Kidney (tissue), 14 donors: ENCODE measurements around the gene NOTUM. TPM values are rescaled to one million over a fixed set of nuclear protein-coding genes. Genes with fewer than 3 reads are reported as not detected.

Experiments
- DNase-seq, 5 donors: peaks; one replicate each; pipeline ENCODE4 v3.0.0-alpha.2; 2013 to 2020
- FAIRE-seq: peaks from 2 replicates; lab custom pipeline; 2012; peaks lifted over from hg19 to GRCh38; lab: Jason Lieb, UNC
- H3K27ac ChIP-seq, 2 donors: one replicate each; pipeline ENCODE4 v1.7.0; 2013; ENCODE audit warnings: low read depth in 2 of 2, low read length in 2 of 2, inconsistent platforms in 1 of 2
- H3K27me3 ChIP-seq: one replicate; pipeline ENCODE4 v1.7.1; 2013; ENCODE audit warnings: low read length, inconsistent platforms; ENCODE audit not compliant: control insufficient read depth, insufficient read depth
- H3K36me3 ChIP-seq, 3 donors: one replicate each; pipeline versions ENCODE4 v1.7.0 to v1.7.1; 2013; ENCODE audit warnings: low read length in 3 of 3, control low read depth in 1 of 3, inconsistent platforms in 1 of 3; ENCODE audit not compliant: insufficient read depth in 3 of 3, control insufficient read depth in 2 of 3
- H3K4me1 ChIP-seq, 3 donors: one replicate each; pipeline versions ENCODE4 v1.7.0 to v1.7.1; 2013; ENCODE audit warnings: low read length in 3 of 3, inconsistent platforms in 1 of 3, low read depth in 1 of 3; ENCODE audit not compliant: control insufficient read depth in 2 of 3, insufficient read depth in 2 of 3
- H3K4me3 ChIP-seq, 3 donors: one replicate each; pipeline versions ENCODE4 v1.7.0 to v1.8.1; 2013; ENCODE audit warnings: low read length in 3 of 3, control low read depth in 1 of 3, inconsistent platforms in 1 of 3
- H3K9ac ChIP-seq, 3 donors: one replicate each; pipeline versions ENCODE4 v1.7.0 to v1.7.1; 2013; ENCODE audit warnings: low read length in 3 of 3, control low read depth in 1 of 3, inconsistent platforms in 1 of 3
- H3K9me3 ChIP-seq, 3 donors: one replicate each; pipeline versions ENCODE4 v1.7.0 to v1.7.1; 2013; ENCODE audit warnings: low read length in 3 of 3, control low read depth in 1 of 3, inconsistent platforms in 1 of 3; ENCODE audit not compliant: control insufficient read depth in 2 of 3, insufficient read depth in 1 of 3
- intact Hi-C: fragments of 100-400 bp; cut with DNase I; formaldehyde crosslinking; loops from one replicate; pipeline ENCODE4 v1.11.1; 2022
- polyA plus RNA-seq: library from polyadenylated mRNA; stranded (reverse); fragments of 350-450 nt; fragmentation: Illumina TruSeq; extraction: RNeasy Lipid Tissue Mini Kit (QIAGEN cat#74804); gene quantifications from one replicate; pipeline ENCODE4 v1.2.3, GENCODE V29; 2014; ENCODE audit warnings: low read depth, low replicate concordance; ENCODE audit not compliant: insufficient read depth
- total RNA-seq: library from RNA; stranded (reverse); fragmentation: NEBNext Ultra II Directional; extraction: Animal tissue kit (Norgen Biotek cat#: 25700); gene quantifications from one replicate; pipeline ENCODE4 v1.2.1, GENCODE V29; 2021
- TF ChIP-seq, protein P1 (sequence below): IDR thresholded peaks from 3 replicates; pipeline ENCODE4 v1.5.1; 2012; ENCODE audit warnings: mild to moderate bottlenecking, moderate library complexity, borderline replicate concordance; ENCODE audit not compliant: insufficient read depth; ENCODE audit errors: extremely low read depth
- donor health status: control.
- donor health status: control.
- donor health status: control.
- donor health status: control.
- donor health status: control.
- donor health status: DM: yes; HTN: yes; CAD: no.
- donor health status: Normal renal cell carcinoma (clear cell type).

Gene NOTUM
- total and polyA plus RNA-seq, 2 donors from 2014 or later: not detected

DNA sequence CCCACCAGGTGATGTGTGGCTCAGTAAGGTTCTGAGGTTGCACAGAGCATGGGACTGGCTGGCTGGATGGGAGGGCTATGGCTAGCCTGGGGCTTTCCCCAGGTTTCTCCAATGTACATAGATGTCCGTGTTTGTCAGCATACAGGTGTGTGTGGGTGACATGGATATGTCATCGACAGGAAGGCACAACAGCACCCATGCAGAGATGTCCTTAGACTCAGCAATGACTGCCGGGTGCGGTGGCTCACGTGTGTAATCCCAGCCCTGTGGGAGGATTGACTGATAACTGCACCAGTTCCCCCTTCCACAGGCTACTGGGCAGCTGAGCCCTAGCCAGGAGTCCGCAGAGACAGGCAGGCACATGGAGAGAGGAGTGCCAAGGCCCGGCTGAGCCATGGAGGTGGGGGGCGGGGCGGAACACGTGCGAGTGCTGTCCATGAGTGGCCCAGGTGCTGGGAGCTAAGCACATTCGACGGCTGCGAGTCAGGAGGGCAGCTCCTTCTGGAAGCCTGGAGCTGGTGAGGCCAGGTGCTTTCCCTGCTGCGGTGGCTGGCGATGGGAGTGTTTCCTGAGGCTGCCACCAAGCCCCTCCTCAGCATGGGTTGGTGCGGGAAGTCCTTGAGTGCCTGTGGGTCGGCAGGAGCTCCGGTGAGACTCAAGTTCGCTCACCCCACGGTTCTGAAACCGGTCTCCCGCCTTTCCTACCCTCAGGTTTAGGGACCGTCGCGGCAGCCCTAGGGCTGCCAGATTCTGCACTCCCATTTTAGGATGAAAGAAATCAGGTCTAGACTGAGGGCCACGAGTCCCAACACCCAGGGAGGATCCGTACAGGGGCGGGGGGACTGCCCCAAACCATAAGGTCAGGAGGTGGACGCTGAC is 15.6 kb upstream of the NOTUM start:
- FAIRE-seq (no peak), DNase-seq (peak in 4 of 5 donors; percentile 42 to 85 (median 64))
- H3K4me3 ChIP-seq: peak overlapping the region; percentile 29 to 69 (median 41)
- peak overlapping the region in 2 of 3 donors; percentile 12 to 77 for H3K9ac ChIP-seq
- H3K27ac ChIP-seq: peak overlapping the region in 1 of 2 donors; percentile 1
- H3K36me3 ChIP-seq: no peaks in the 10 kb centered on the region
- intact Hi-C loops: no loop called here
- H3K4me1 ChIP-seq: peaks cover 0 to 12% (median 11%) of the 10 kb centered on the region in 3 donors
- H3K27me3 ChIP-seq: no peaks in the 10 kb centered on the region
- TF ChIP-seq, protein P1, sequence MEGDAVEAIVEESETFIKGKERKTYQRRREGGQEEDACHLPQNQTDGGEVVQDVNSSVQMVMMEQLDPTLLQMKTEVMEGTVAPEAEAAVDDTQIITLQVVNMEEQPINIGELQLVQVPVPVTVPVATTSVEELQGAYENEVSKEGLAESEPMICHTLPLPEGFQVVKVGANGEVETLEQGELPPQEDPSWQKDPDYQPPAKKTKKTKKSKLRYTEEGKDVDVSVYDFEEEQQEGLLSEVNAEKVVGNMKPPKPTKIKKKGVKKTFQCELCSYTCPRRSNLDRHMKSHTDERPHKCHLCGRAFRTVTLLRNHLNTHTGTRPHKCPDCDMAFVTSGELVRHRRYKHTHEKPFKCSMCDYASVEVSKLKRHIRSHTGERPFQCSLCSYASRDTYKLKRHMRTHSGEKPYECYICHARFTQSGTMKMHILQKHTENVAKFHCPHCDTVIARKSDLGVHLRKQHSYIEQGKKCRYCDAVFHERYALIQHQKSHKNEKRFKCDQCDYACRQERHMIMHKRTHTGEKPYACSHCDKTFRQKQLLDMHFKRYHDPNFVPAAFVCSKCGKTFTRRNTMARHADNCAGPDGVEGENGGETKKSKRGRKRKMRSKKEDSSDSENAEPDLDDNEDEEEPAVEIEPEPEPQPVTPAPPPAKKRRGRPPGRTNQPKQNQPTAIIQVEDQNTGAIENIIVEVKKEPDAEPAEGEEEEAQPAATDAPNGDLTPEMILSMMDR: no peak
- H3K9me3 ChIP-seq: peaks cover 0 to 3% (median 0%) of the 10 kb centered on the region in 3 donors

DNA sequence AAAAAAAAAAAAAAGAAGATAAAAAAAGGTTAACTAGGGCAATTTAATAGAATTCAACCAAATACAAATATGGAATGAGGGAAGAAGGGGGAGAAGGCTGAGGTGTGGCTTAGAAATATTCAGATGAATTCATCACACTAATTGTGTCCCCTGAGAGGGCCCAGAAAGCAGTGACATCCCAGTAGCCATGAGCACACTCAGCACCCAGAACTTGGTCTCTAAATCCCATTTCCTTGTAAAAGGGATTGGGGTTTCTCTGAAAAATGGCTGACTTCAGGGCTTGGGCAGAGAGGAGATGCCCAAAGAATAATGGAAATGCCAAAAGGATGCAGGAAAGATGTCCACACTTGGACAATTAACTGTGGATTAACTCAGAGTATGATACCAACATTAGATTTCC is 12.4 kb upstream of the NOTUM start:
- no peaks in the 10 kb centered on the region for H3K36me3 ChIP-seq
- FAIRE-seq (no peak), DNase-seq (no peak)
- H3K9me3 ChIP-seq: peaks cover 0 to 3% (median 0%) of the 10 kb centered on the region in 3 donors
- peaks cover 0 to 11% (median 0%) of the 10 kb centered on the region in 3 donors for H3K4me1 ChIP-seq
- TF ChIP-seq, protein P1: no peak
- H3K9ac ChIP-seq: no peak overlapping the region
- intact Hi-C loops: no loop called here
- no peaks in the 10 kb centered on the region for H3K27me3 ChIP-seq
- H3K4me3 ChIP-seq: no peak overlapping the region
- no peak overlapping the region for H3K27ac ChIP-seq

DNA sequence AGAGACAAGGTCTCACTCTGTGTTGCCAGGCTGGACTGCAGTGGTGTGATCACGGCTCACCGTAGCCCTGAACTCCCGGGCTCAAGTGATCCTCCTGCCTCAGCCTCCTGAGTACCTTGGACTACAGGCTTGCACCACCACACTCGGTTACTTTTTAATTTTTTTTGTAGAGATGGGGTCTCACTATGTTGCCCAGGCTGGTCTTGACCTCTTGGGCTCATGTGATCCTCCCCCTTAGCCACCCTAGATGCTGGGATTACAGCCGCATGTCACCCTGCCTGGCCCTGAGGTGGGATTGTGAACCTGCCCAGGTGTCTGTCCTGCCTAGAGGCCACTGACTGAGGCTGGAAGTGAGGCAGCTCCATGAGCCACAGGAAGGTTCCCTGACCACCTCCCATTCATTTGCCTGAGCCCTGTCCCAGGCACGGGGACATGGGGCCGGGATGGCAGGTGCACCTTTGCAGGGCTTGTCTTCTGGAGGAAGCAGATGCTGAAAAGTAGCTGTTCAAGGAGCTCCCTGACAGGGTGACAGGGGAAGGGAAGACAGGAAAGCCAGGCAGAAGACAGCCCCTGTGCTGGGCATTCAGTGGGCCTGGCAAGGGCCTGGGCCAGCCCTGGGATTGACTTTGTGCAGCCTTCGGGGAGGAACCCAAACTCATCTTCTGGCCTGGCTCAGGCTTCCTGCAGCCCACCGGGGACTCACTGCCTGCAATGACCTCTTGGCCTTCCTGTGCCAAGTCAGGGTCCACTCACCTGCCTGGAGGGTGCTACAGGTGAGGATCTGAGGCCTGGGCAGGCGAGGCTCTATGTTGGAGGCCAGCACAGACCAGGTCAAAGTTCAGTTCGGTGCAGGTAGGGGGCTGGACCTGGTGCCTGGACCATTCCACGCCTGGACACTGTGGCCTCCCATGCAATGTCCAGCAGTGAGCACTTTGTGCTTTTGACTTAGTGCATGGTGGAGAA is 8.1 kb upstream of the NOTUM start:
- intact Hi-C loops: loop anchor here (10.0 kb wide), 1 partner anchor 46 kb away; no protein-coding TSS in a partner anchor
- FAIRE-seq (no peak), DNase-seq (no peak)
- peaks cover 0 to 10% (median 0%) of the 10 kb centered on the region in 3 donors for H3K4me1 ChIP-seq
- TF ChIP-seq, protein P1: no peak
- no peak overlapping the region for H3K27ac ChIP-seq
- no peak overlapping the region for H3K4me3 ChIP-seq
- H3K27me3 ChIP-seq: no peaks in the 10 kb centered on the region
- no peaks in the 10 kb centered on the region for H3K36me3 ChIP-seq
- no peak overlapping the region for H3K9ac ChIP-seq
- peaks cover 0 to 3% (median 0%) of the 10 kb centered on the region in 3 donors for H3K9me3 ChIP-seq
